Panc1 (cell line): ENCODE data around the gene TOGARAM2. TPM values are rescaled to one million over a fixed set of nuclear protein-coding genes. Genes with fewer than 3 reads are reported as not detected.

ENCODE experiments used
- ATAC-seq: fragments of 200-7000 bp; cut with Tn5 transposase; 2 replicates; pipeline ENCODE4 v1.9.1; 2020; ENCODE audit warnings: mild to moderate bottlenecking, moderate library complexity
- BruUV-seq: library from RNA; stranded (reverse); fragments of 400-500 nt; replicated peaks from 2 replicates; lab custom pipeline; 2021; lab: Mats Ljungman, UMichigan
- CTCF ChIA-PET: fragments of 300-600 bp; sonication (Branson Sonifier 250); formaldehyde crosslinking; loops from one replicate; lab custom pipeline; 2022; ENCODE audit warnings: antibody characterized with exemption; lab: Charles Lee
- POLR2A ChIA-PET: fragments of 300-600 bp; sonication (Branson Sonifier 250); formaldehyde crosslinking; loops from one replicate; lab custom pipeline; 2022; ENCODE audit warnings: antibody characterized with exemption; lab: Charles Lee
- DNase-seq: peaks from one replicate; pipeline ENCODE4 v3.0.0-alpha.2; 2010; ENCODE audit warnings: low read depth, low spot score
- H3K27ac ChIP-seq: 2 replicates; pipeline ENCODE4 v1.5.1; 2011; ENCODE audit warnings: mild to moderate bottlenecking, low read length, inconsistent platforms
- H3K27me3 ChIP-seq: fragments of 200-500 bp; sonication (Bioruptor generic); 2 replicates; pipeline ENCODE4 v1.6.0; 2014; ENCODE audit warnings: low read length, inconsistent platforms; ENCODE audit not compliant: control insufficient read depth, insufficient read depth
- H3K36me3 ChIP-seq: fragments of 200-500 bp; sonication (Bioruptor generic); 2 replicates; pipeline ENCODE4 v1.5.1; 2014; ENCODE audit warnings: inconsistent platforms, mild to moderate bottlenecking, low read length, moderate library complexity; ENCODE audit not compliant: control insufficient read depth, insufficient read depth
- H3K4me1 ChIP-seq: 2 replicates; pipeline ENCODE4 v1.5.1; 2011; ENCODE audit warnings: inconsistent platforms, mild to moderate bottlenecking, low read length, moderate library complexity; ENCODE audit not compliant: control insufficient read depth, insufficient read depth
- H3K4me3 ChIP-seq, 2 experiments: 2 replicates each; pipeline ENCODE4 v1.5.1; 2011 to 2012; ENCODE audit warnings: low read depth in 2 of 2, low read length in 2 of 2, mild to moderate bottlenecking in 2 of 2, inconsistent platforms in 1 of 2, moderate library complexity in 1 of 2
- H3K9me3 ChIP-seq: fragments of 200-500 bp; sonication (Bioruptor generic); 2 replicates; pipeline ENCODE4 v1.5.1; 2014; ENCODE audit warnings: low read depth, mild to moderate bottlenecking, inconsistent platforms, low read length, moderate library complexity; ENCODE audit not compliant: control insufficient read depth, insufficient read depth
- POLR2AphosphoS5 ChIP-seq: IDR thresholded peaks from 2 replicates; pipeline ENCODE4 v1.6.1; 2012; ENCODE audit warnings: mild to moderate bottlenecking, low read depth, low read length, moderate library complexity
- SIN3A ChIP-seq: IDR thresholded peaks from 2 replicates; pipeline ENCODE4 v1.6.1; 2012; ENCODE audit warnings: low read depth, mild to moderate bottlenecking, low read length, moderate library complexity, borderline replicate concordance; ENCODE audit not compliant: insufficient read depth
- TCF7L2 ChIP-seq: IDR thresholded peaks from 2 replicates; pipeline ENCODE4 v1.6.1; 2011; ENCODE audit warnings: mild to moderate bottlenecking, low read depth, low read length, inconsistent platforms
- in situ Hi-C: cut with HindIII; loops from 2 replicates; pipeline ENCODE4 v1.10.0; 2016; ENCODE audit warnings: low sequenced_read_pairs, low pct_unique_long_range_greater_than_20kb
- intact Hi-C: fragments of 100-400 bp; cut with micrococcal nuclease; formaldehyde crosslinking; loops from one replicate; pipeline ENCODE4 v1.10.0; 2022; ENCODE audit not compliant: unreplicated experiment
- total RNA-seq: library from RNA; stranded (reverse); gene quantifications from one replicate; pipeline ENCODE4 v1.2.1, GENCODE V29; 2021; ENCODE audit not compliant: unreplicated experiment
- TF ChIP-seq, protein P1 (sequence below), 2 experiments: IDR thresholded peaks; 2 replicates each; pipeline ENCODE4 v1.6.1; 2011 to 2012; ENCODE audit warnings: low read depth in 2 of 2, control low read depth in 1 of 2, low read length in 1 of 2, mild to moderate bottlenecking in 1 of 2, moderate library complexity in 1 of 2; ENCODE audit not compliant: insufficient read depth in 1 of 2
- TF ChIP-seq, protein P2 (sequence below): fragments of 450-650 bp; IDR thresholded peaks from 2 replicates; pipeline ENCODE4 v1.5.1; 2017; ENCODE audit warnings: mild to moderate bottlenecking

Gene TOGARAM2
- total RNA-seq, 1 experiment from 2014 or later = 0.44 TPM

DNA sequence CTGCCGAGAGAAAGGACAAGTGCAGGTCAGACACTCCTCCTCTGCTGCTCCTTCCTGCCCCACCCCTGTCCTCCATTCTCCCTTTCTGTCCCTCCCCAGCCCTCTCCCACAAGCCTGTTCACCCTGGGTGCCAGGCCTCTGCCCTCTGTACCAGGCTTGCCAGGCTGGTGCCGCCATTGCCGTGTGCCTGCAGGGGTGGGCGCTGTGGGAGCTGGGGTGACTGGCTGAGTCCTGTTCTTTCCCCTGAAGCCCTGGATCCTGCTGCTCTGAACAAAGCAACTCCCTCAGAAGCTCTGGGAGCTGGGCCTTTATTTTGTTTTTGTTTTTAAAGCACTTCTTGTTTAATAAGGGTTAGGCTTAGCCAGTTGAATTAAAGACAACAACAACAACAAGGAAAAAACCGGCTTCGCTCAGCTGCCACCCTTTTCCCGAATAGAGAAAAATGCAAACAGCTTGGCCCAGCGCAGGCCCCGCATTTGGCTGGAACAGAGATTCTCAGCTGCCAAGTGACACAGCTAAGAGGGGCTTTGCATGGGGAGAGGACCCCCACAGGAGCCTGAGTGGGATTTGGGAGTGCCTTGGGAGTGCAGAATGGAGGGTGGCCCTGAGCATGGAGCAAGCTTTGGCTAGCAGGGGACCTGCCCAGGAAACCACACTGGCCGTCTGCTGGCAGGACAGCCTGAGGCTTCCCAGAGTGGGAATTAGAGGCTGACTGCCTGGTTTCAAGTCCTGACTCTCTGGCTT is 84.1 kb downstream of the TOGARAM2 start:
- Histone ChIP-seq H3K9me3 (no peaks in the 10 kb centered on the region), H3K27me3 (no peaks in the 10 kb centered on the region), H3K36me3 (no peaks in the 10 kb centered on the region), H3K4me1 (no peaks in the 10 kb centered on the region; the same call in 1 of the 2 replicates), H3K27ac (no peak overlapping the region), H3K4me3 (no peak overlapping the region)
- CTCF ChIA-PET = no interaction called here
- DNase-seq = no peak
- in situ Hi-C loops (no loop called here), intact Hi-C loops (no loop called here)
- ATAC-seq = no peak; the same call in 1 of the 2 replicates
- no TSS peak for BruUV-seq
- POLR2A ChIA-PET = no interaction called here
- TF ChIP-seq, protein P1, sequence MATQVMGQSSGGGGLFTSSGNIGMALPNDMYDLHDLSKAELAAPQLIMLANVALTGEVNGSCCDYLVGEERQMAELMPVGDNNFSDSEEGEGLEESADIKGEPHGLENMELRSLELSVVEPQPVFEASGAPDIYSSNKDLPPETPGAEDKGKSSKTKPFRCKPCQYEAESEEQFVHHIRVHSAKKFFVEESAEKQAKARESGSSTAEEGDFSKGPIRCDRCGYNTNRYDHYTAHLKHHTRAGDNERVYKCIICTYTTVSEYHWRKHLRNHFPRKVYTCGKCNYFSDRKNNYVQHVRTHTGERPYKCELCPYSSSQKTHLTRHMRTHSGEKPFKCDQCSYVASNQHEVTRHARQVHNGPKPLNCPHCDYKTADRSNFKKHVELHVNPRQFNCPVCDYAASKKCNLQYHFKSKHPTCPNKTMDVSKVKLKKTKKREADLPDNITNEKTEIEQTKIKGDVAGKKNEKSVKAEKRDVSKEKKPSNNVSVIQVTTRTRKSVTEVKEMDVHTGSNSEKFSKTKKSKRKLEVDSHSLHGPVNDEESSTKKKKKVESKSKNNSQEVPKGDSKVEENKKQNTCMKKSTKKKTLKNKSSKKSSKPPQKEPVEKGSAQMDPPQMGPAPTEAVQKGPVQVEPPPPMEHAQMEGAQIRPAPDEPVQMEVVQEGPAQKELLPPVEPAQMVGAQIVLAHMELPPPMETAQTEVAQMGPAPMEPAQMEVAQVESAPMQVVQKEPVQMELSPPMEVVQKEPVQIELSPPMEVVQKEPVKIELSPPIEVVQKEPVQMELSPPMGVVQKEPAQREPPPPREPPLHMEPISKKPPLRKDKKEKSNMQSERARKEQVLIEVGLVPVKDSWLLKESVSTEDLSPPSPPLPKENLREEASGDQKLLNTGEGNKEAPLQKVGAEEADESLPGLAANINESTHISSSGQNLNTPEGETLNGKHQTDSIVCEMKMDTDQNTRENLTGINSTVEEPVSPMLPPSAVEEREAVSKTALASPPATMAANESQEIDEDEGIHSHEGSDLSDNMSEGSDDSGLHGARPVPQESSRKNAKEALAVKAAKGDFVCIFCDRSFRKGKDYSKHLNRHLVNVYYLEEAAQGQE (IDR thresholded peaks at IDR 0.05; ENCODE audit: insufficient read depth in 1 of 2, low read depth in 2 of 2, low read length in 1 of 2) = no peak
- TF ChIP-seq TCF7L2 (no peak), POLR2AphosphoS5 (no peak), SIN3A (no peak)
- TF ChIP-seq, protein P2, sequence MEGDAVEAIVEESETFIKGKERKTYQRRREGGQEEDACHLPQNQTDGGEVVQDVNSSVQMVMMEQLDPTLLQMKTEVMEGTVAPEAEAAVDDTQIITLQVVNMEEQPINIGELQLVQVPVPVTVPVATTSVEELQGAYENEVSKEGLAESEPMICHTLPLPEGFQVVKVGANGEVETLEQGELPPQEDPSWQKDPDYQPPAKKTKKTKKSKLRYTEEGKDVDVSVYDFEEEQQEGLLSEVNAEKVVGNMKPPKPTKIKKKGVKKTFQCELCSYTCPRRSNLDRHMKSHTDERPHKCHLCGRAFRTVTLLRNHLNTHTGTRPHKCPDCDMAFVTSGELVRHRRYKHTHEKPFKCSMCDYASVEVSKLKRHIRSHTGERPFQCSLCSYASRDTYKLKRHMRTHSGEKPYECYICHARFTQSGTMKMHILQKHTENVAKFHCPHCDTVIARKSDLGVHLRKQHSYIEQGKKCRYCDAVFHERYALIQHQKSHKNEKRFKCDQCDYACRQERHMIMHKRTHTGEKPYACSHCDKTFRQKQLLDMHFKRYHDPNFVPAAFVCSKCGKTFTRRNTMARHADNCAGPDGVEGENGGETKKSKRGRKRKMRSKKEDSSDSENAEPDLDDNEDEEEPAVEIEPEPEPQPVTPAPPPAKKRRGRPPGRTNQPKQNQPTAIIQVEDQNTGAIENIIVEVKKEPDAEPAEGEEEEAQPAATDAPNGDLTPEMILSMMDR = no peak

DNA sequence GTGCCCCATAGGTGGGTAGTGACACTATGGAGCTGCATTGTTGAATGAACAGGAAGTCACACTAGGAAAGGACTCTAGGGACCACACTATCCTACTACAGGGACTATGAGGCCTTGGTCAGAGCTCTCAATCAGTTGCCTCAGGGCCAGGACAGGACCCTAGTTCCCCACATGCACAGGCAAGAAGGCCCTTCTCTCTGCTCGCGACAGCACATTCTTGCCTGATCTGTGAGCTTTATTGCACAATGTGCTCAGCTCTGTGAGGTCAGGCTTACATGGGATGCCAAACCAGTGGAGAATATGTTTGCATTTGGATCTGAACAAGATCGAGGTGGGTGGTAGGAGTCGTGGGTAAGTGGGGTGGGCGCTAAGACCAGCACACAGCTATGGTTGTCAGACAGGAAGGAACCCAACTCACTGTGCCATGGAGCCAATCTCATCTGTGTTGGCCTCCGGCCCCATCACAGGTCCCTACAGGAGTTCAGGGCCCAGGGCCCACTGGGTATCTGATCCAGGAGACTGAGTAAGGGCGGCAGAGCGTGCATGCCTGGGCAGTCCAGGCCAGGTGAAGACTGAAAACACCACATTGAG is 85.3 kb downstream of the TOGARAM2 start:
- no peaks in the 10 kb centered on the region for H3K27me3 ChIP-seq
- ATAC-seq (no peak), DNase-seq (no peak)
- H3K9me3 ChIP-seq = no peaks in the 10 kb centered on the region
- H3K4me3 ChIP-seq = no peak overlapping the region
- ChIA-PET CTCF (no interaction called here), POLR2A (no interaction called here)
- H3K4me1 ChIP-seq = no peaks in the 10 kb centered on the region
- TF ChIP-seq TCF7L2 = no peak
- TF ChIP-seq, protein P1 (IDR thresholded peaks at IDR 0.05; ENCODE audit: insufficient read depth in 1 of 2, low read depth in 2 of 2, low read length in 1 of 2) = no peak
- no peak for TF ChIP-seq SIN3A
- TF ChIP-seq POLR2AphosphoS5 = no peak
- TF ChIP-seq, protein P2 = no peak
- H3K36me3 ChIP-seq = no peaks in the 10 kb centered on the region
- H3K27ac ChIP-seq = no peak overlapping the region
- intact Hi-C loops = no loop called here
- in situ Hi-C loops = no loop called here
- no TSS peak for BruUV-seq
